HepG2 (cell line): Measurements from ENCODE around the gene ZNF184. TPM values are rescaled to one million over a fixed set of nuclear protein-coding genes. Genes with fewer than 3 reads are reported as not detected.

Experiments
- ADNP ChIP-seq: sonication (generic); formaldehyde crosslinking; IDR thresholded peaks from 2 replicates; pipeline ENCODE4 v1.4.0; 2020; ENCODE audit warnings: missing genetic modification reagents
- ELF3 ChIP-seq: IDR thresholded peaks from 2 replicates; pipeline ENCODE4 v1.6.1; 2016; ENCODE audit warnings: missing genetic modification reagents, missing compliant biosample characterization
- GPN1 ChIP-seq: sonication (generic); formaldehyde crosslinking; IDR thresholded peaks from 2 replicates; pipeline ENCODE4 v1.5.1; 2020; ENCODE audit warnings: missing genetic modification reagents, borderline replicate concordance
- ISX ChIP-seq: sonication (generic); formaldehyde crosslinking; conservative IDR thresholded peaks from 2 replicates; pipeline ENCODE4 v1.5.0; 2020; ENCODE audit warnings: missing genetic modification reagents
- PAF1 ChIP-seq: IDR thresholded peaks from 2 replicates; pipeline ENCODE4 v1.6.1; 2016; ENCODE audit warnings: missing genetic modification reagents, missing compliant biosample characterization
- PLRG1 ChIP-seq: fragments of 450-650 bp; conservative IDR thresholded peaks from 2 replicates; pipeline ENCODE4 v1.6.1; 2016
- REXO4 ChIP-seq: sonication (generic); formaldehyde crosslinking; IDR thresholded peaks from 2 replicates; pipeline ENCODE4 v1.8.0; 2022; ENCODE audit warnings: missing genetic modification reagents, mild to moderate bottlenecking, borderline replicate concordance
- SOX13 ChIP-seq, 3 experiments: fragments of 450-650 bp in 1 of 3; sonication (generic) in 1 of 3; formaldehyde crosslinking in 1 of 3; IDR thresholded peaks in 2 of 3; conservative IDR thresholded peaks in 1 of 3; 2 replicates each; pipeline versions ENCODE4 v1.5.0 to v1.6.1; 2016 to 2020; ENCODE audit warnings: antibody characterized with exemption in 1 of 3, mild to moderate bottlenecking in 1 of 3, missing compliant biosample characterization in 1 of 3, missing genetic modification reagents in 1 of 3, moderate library complexity in 1 of 3
- SYNCRIP ChIP-seq: fragments of 200-400 bp; formaldehyde crosslinking; IDR thresholded peaks from 2 replicates; pipeline ENCODE4 v1.6.1; 2018; ENCODE audit warnings: mild to moderate bottlenecking, low read depth, low read length; ENCODE audit not compliant: insufficient read depth
- TBX2 ChIP-seq: sonication (generic); formaldehyde crosslinking; IDR thresholded peaks from 2 replicates; pipeline ENCODE4 v1.5.0; 2020; ENCODE audit warnings: missing genetic modification reagents, mild to moderate bottlenecking, borderline replicate concordance
- ZBTB10 ChIP-seq: sonication (generic); formaldehyde crosslinking; IDR thresholded peaks from 2 replicates; pipeline ENCODE4 v1.4.0; 2020; ENCODE audit warnings: missing genetic modification reagents, borderline replicate concordance
- ZBTB8A ChIP-seq: sonication (generic); formaldehyde crosslinking; IDR thresholded peaks from 2 replicates; pipeline ENCODE4 v1.4.0; 2020; ENCODE audit warnings: mild to moderate bottlenecking, low read depth, missing genetic modification reagents, borderline replicate concordance
- ZKSCAN1 ChIP-seq: fragments of 150-350 bp; IDR thresholded peaks from 2 replicates; pipeline ENCODE4 v1.6.1; 2014; ENCODE audit warnings: low read length
- ZNF343 ChIP-seq: sonication (generic); formaldehyde crosslinking; IDR thresholded peaks from 2 replicates; pipeline ENCODE4 v1.4.0; 2020; ENCODE audit warnings: mild to moderate bottlenecking, missing genetic modification reagents
- ZNF350 ChIP-seq: sonication (generic); formaldehyde crosslinking; IDR thresholded peaks from 2 replicates; pipeline ENCODE4 v1.4.0; 2020; ENCODE audit warnings: mild to moderate bottlenecking, low read depth, missing genetic modification reagents, borderline replicate concordance
- ZNF547 ChIP-seq: sonication (generic); formaldehyde crosslinking; IDR thresholded peaks from 2 replicates; pipeline ENCODE4 v1.5.1; 2020; ENCODE audit warnings: mild to moderate bottlenecking, missing genetic modification reagents
- ZNF605 ChIP-seq: sonication (generic); formaldehyde crosslinking; IDR thresholded peaks from 2 replicates; pipeline ENCODE4 v1.8.0; 2022; ENCODE audit warnings: mild to moderate bottlenecking, missing genetic modification reagents
- ZNF609 ChIP-seq: sonication (generic); formaldehyde crosslinking; IDR thresholded peaks from 2 replicates; pipeline ENCODE4 v1.4.0; 2020; ENCODE audit warnings: mild to moderate bottlenecking, missing genetic modification reagents, borderline replicate concordance
- ZNF740 ChIP-seq: sonication (generic); formaldehyde crosslinking; IDR thresholded peaks from 2 replicates; pipeline ENCODE4 v1.4.0; 2020; ENCODE audit warnings: missing genetic modification reagents
- polyA plus RNA-seq, 8 experiments: library from polyadenylated mRNA; depleted of rRNA in 3 of 8; stranded (reverse) in 7 of 8; unstranded in 1 of 8; fragments of >200 nt; fragmentation: Illumina TruSeq in 4 of 8; extraction: Trizol in 4 of 8; gene quantifications; 2 replicates each; pipeline versions ENCODE4 v1.2.1 to v1.2.3, GENCODE V29; 2011 to 2016; ENCODE audit warnings: low read depth in 4 of 8, missing spikeins in 1 of 8, mixed read lengths in 1 of 8; ENCODE audit not compliant: insufficient read depth in 1 of 8
- total RNA-seq, 5 experiments: library from RNA; depleted of rRNA; stranded (reverse); fragments of >200 nt; fragmentation: Illumina TruSeq; extraction: Trizol; gene quantifications; 2 replicates each; pipeline ENCODE4 v1.2.3, GENCODE V29; 2016; ENCODE audit warnings: low read depth in 1 of 5
- TF ChIP-seq, protein P1 (sequence below): sonication (generic); formaldehyde crosslinking; IDR thresholded peaks from 2 replicates; pipeline ENCODE4 v1.5.0; 2020; ENCODE audit warnings: missing genetic modification reagents

Gene ZNF184
- total and polyA plus RNA-seq, 2 of the 13 experiments (the other 11 are each of a cell fraction or from before 2014, with no cell fraction given): 2.1 to 10.1 TPM

- no peak for TF ChIP-seq ZNF609 (CRISPR knock-in tag)
- no peak for TF ChIP-seq ISX
- TF ChIP-seq ZNF343: no peak
- no peak for TF ChIP-seq ZBTB10
- TF ChIP-seq, protein P1, sequence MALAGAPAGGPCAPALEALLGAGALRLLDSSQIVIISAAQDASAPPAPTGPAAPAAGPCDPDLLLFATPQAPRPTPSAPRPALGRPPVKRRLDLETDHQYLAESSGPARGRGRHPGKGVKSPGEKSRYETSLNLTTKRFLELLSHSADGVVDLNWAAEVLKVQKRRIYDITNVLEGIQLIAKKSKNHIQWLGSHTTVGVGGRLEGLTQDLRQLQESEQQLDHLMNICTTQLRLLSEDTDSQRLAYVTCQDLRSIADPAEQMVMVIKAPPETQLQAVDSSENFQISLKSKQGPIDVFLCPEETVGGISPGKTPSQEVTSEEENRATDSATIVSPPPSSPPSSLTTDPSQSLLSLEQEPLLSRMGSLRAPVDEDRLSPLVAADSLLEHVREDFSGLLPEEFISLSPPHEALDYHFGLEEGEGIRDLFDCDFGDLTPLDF (CRISPR knock-in tag): no peak
- no peak for TF ChIP-seq ZNF740 (CRISPR knock-in tag)
- peak; percentile 67 for TF ChIP-seq ADNP (CRISPR knock-in tag)
- TF ChIP-seq ZNF350 (CRISPR knock-in tag): no peak
- TF ChIP-seq PAF1 (CRISPR knock-in tag): no peak
- no peak for TF ChIP-seq REXO4 (CRISPR knock-in tag)
- TF ChIP-seq ZNF605: 0 out of 2 replicates have a peak, but pooled peaks have one; percentile 13
- TF ChIP-seq ZBTB8A (CRISPR knock-in tag): no peak
- TF ChIP-seq GPN1 (CRISPR knock-in tag): no peak
- no peak for TF ChIP-seq SYNCRIP
- TF ChIP-seq ELF3 (CRISPR knock-in tag): peak; percentile 63
- no peak for TF ChIP-seq PLRG1
- no peak for TF ChIP-seq ZKSCAN1
- no peak for TF ChIP-seq ZNF547 (CRISPR knock-in tag)
- TF ChIP-seq SOX13 (IDR thresholded peaks at IDR 0.05): peak; percentile 36; the same call in 1 of the 2 replicates
- peak in 1 of 2 experiments; percentile 45; a peak in 1 of 4 replicates for TF ChIP-seq SOX13 (CRISPR knock-in tag; conservative IDR thresholded peaks at IDR 0.05 in 1 of 2, IDR thresholded peaks at IDR 0.05 in 1 of 2)
- TF ChIP-seq TBX2 (CRISPR knock-in tag): no peak
Measured at GRCh38 chr6:27502508-27503435, 29.9 kb upstream of the ZNF184 start (continued).
